ENCODE results near the gene CEL.

CEL gene

GRCh38 chr9:133104718-133105460 lies 43.1 kb downstream of the CEL start:
- DNase-seq (ENCODE audit: low spot score): no peak

DNA sequence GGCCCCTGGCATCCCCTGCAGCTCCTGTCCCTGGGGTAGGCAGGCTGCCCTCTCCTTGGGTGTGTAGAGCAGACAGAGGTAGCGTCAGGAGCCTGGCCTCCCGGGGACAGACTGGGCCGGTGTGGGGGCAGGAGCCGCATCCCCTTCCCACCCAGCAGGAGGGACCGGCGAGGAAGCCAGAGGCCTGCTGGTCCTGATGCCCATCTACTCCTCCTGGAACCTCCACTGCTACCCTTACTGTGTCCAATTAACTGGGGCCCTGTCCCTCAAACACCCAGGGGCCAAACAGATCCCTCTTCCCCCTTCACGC lies 43.6 kb downstream of the CEL start:
- DNase-seq (ENCODE audit: low spot score): no peak

GRCh38 chr9:133106511-133107244 lies 44.9 kb downstream of the CEL start:
- no peak for DNase-seq (ENCODE audit: low spot score)

DNA sequence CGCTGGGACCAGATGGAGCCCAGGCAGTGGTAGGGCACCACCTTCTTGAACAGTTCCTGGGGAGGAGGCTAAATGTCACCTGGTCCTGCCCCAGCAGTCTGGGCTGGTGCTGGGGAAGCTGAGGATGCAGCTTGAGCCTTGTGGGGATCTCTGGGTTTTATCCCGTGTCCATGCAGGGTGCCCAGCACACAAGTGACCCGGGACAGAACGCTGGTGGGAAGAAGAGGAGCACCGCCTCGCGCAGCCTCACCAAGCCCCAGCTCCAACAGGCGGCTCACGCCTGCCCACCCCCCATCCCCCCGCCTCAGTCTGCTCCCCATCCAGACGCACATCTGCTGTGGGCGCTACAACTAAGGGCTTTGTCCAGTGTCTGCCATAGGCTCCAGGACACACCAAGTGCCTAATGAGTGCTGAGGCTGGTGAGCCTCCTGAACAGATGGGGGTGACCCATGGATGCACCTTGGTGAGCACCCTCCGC lies 45.5 kb downstream of the CEL start:
- no peak for DNase-seq (ENCODE audit: low spot score)

DNA sequence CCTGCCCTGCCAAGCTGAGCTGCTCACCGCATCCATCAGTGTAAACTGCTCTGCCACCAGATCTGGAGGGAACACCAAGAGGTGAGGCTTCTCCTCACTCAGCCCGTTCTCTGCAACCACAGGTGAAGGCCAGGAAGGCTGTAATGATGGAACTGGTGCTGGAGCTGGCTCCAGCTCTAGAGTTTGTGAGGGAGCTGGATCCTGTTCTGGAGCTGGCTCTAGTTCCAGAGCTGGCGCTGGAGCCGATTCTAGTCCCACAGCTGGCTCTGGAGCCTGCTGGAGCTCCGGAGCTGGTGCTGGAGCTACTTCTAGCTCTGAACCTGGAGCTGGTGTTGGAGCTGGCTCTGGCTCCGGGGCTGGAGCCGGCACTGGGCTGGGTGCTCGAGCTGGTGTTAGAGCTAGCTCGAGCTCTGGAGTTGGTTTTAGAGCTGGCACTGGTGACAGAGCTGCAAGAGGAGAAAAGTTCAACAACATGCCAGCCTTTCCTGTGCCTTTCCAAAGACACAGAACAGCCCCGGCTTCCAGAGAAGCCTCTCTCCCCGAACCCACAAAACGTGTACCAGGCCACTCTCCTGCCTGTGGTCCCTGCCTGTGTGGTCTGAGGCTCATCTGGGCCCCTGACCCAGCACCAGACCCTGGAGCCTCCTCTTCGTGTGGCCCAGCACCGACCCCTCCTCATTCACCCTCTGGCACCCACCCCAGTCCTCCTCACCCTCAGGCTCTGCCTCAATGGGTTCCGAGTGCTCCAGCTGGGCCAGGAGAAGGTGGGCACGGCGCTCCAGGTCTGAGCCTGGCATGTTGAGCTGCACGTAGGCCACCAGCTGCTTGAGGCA lies 46.4 kb downstream of the CEL start:
- no peak for DNase-seq (ENCODE audit: low spot score)

DNA sequence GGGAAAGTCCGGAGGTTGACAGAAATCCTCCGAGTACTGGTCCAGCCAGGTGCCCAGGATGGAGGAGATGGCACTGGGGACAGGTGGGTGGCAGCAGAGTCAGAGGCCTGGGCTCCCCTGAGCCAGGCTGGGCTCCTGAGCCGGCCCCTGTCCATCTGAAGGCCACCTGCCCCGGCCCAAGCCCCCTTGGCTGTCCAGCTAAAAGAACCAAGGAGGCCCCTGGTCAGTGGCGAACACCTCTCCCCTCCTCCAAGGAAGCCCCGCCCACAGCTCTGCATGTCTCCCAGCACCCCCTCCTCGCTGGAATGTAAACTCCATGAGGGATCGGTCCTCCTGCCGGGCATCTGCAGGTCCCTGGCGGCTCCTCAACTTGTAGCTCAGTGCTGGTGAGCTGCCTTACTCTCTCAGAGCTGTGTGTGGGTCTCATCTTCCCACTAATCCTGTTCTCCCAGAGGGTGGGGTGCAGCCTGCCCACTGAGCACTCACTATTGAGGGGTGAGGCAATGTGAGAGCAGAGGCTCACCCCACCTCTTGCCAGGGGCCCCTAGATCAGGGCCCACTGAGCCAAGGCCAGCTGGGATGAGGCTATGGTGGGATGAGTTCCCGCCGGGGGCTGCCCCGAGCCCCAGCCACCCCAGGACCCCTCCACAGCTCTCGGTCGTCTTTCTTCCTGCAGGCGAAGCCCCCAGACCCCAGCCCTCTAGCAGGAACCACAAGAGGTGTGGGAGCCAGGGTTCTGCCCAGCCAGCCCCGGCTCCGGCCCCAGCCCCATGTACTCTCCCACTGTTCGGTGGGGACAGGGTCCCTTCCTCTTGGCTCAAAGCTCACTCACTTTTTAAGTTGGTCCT lies 47.2 kb downstream of the CEL start:
- DNase-seq (ENCODE audit: low spot score): no peak

DNA sequence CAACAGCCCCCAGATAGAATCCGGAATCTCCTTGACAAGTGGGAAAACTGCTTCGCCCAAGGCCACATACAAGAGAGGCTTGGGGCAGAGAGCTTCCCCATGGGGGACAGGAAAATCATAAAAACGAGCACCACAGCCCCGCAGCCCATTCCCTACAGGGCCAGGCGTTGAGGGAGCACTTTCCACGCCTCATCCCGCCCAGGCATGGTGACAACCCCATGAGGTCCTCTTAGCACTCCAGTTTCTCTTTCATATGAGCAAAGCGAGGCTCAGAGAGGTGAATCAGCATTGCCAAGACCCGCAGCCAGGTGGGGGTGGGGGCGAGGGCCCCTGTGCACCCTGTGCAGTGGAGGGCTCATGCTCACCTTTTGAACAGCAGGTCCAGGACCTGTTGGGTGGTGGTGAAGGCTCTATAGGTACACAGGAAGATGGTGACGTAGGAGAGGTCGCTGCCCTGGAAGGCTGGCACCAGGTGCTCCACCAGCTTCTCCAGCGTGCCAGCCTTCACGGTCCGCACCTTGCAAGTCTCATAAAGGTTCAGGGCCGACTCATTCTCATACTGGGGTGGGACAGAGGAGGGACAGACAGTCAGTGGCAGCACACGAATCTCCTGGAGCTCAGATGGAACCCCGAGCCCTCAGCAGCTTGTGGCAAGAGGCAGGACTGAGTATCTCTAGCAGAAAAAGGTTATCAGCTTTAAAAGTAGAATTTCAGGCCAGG lies 48.3 kb downstream of the CEL start:
- no peak for DNase-seq (ENCODE audit: low spot score)

DNA sequence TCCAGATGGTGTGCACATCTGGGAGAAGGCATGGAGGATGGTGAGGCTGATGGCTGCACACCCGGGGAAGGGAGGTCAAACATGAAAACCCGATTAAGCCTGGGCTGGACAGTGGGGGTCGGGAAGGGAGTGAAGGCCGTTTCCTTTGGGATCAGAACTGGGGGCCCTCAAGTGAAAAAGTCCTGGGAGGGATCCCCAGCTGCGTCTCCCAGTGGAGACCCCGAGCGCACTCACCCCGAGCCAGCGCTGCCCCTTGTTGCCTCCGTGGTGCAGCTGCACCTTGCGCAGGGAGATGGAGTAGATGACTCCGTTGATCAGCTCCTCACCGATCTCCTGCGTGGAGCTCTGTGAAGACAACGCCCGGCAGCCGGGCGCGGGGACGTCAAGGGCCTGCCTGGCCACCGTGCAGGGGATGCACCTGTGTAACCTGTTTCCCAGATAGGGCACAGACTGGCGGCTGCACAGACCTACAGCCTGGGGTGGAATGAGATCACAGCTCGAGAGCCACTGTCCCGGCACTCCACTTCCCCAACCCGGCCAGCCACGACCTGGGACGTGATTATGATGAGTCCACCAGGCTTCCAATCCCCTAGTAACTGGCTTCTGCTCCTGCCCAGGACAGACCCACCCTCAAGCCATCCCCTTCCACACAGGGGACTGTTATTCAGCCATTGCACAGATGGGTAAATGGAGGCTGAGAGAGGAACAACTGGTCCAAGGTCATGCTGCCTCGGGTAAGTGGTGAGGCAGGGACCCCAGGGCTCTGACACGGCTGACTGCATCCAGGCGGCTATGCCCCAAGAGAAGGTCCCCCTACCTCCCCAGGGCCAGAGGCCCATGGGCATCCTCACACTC lies 50.3 kb downstream of the CEL start:
- no peak for DNase-seq (ENCODE audit: low spot score)

GRCh38 chr9:133112663-133113026 lies 50.9 kb downstream of the CEL start:
- no peak for DNase-seq (ENCODE audit: low spot score)

DNA sequence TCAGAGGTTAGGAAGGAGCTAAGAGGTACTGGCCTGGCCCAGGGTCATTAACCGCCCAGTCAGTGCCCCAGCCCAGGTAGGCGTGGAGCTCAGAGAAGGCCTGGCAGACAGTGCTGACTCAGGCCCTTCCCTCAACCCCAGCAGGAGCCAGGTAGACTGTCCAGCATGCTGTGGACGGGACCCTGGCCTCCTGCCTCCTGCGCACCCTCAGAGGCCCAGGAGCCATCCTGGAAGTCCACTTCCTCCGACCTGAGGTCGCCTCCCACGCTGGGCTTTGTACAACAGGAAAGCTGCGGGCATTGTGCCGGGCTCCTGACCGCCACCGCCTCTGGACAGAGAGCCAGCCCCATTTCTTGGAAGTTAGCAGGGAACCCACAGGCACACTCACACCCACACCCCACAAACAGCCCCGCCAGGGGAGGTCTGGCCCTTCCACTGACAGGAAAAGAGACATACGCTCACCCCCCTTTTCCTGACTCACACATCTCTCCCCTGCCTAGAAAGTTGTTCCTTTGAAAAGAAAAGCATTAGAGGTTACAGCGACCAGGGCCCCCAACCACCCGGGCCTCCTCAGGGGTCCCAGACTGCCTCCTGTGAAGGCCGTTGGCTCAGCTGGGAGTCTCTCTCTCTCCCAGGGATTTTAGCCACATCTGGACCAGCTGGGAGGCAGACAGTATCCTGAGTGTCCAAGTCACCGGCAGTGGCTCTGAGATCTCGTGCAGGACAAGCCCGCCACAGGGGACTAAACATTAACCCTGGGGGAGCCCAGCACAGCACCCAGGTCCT lies 51.6 kb downstream of the CEL start:
- DNase-seq (ENCODE audit: low spot score): no peak

- peak; percentile 75 for DNase-seq (ENCODE audit: low spot score)
Observed at GRCh38 chr9:133113949-133114885, 52.4 kb downstream of the CEL start.

- DNase-seq (ENCODE audit: low spot score): no peak
Observed at GRCh38 chr9:133114886-133115603, 53.3 kb downstream of the CEL start.

DNA sequence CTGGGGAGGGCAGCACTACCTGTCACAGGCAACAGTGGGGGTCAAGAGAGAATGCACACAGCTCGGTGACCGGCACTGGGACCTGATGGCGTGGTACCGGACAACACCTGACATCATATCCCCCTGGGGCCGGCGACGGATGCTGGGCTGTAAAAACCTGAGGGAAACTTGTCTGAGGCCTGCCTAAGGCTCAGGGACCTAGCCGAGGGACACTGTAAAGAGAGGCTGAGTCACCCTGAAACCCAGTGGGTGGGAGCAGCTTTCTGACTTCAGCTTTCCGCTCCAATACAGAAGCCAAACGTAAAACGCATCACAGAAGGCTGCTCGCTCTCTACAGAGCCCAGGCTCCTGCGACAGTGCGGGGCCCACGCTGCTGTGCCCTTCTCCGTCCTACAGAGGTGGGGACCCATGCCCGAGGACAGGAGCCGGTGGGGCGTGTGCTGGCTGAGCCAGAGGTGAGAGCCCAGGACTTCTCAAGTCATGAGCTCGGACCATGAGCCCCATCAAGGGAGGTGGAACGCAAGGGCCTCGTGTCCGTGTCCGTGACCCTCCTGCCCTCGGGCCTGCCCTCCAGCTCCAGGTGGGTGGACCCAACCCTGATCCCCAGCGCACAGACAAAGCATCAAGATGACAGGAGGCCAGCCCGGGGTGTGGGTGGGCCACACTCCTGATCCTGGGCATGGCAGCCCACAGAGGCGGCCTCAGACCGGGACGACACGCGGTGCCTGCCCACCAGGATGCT lies 54.0 kb downstream of the CEL start:
- DNase-seq (ENCODE audit: low spot score): peak; percentile 72

- DNase-seq (ENCODE audit: low spot score): no peak
Observed at GRCh38 chr9:133116346-133117231, 54.8 kb downstream of the CEL start.

GRCh38 chr9:133117271-133118178 lies 55.7 kb downstream of the CEL start:
- peak; percentile 92 for DNase-seq (ENCODE audit: low spot score)
